Spleen (tissue), 11 donors: Measurements from ENCODE around the gene RHOT2. TPM values are rescaled to one million over a fixed set of nuclear protein-coding genes. Genes with fewer than 3 reads are reported as not detected.

ENCODE experiments used
- DNase-seq: peaks from one replicate; pipeline ENCODE4 v3.0.0-alpha.2; 2020
- H3K27ac ChIP-seq, 8 donors: fragments of 200-600 bp; sonication (generic) in 7 of 8; 1 replicate in 4 of 8; 2 replicates in 4 of 8; pipeline versions ENCODE4 v1.5.0 to v1.8.0; 2016 to 2021; ENCODE audit warnings: inconsistent platforms in 4 of 8, mild to moderate bottlenecking in 4 of 8, moderate library complexity in 1 of 8
- H3K27me3 ChIP-seq, 7 donors: fragments of 200-600 bp; sonication (generic) in 6 of 7; replicated peaks in 1 of 7; 1 replicate in 4 of 7; 2 replicates in 3 of 7; pipeline versions ENCODE4 v1.5.0 to v1.8.0; 2016 to 2021; ENCODE audit warnings: inconsistent platforms in 3 of 7, mild to moderate bottlenecking in 1 of 7
- H3K36me3 ChIP-seq, 6 donors: fragments of 200-600 bp; sonication (generic) in 5 of 6; 1 replicate in 4 of 6; 2 replicates in 2 of 6; pipeline versions ENCODE4 v1.5.0 to v1.8.0; 2016 to 2021; ENCODE audit warnings: inconsistent platforms in 2 of 6
- H3K4me1 ChIP-seq, 6 donors: fragments of 200-600 bp; sonication (generic) in 5 of 6; 1 replicate in 3 of 6; 2 replicates in 3 of 6; pipeline versions ENCODE4 v1.5.0 to v1.8.0; 2016 to 2021; ENCODE audit warnings: inconsistent platforms in 3 of 6
- H3K4me3 ChIP-seq, 8 donors: fragments of 200-600 bp; sonication (generic) in 7 of 8; 1 replicate in 4 of 8; 2 replicates in 4 of 8; pipeline versions ENCODE4 v1.5.0 to v1.8.0; 2016 to 2021; ENCODE audit warnings: inconsistent platforms in 4 of 8, mild to moderate bottlenecking in 4 of 8, moderate library complexity in 2 of 8
- H3K9me3 ChIP-seq, 8 donors: fragments of 200-600 bp; sonication (generic) in 7 of 8; 1 replicate in 4 of 8; 2 replicates in 4 of 8; pipeline versions ENCODE4 v1.5.0 to v1.8.0; 2016 to 2021; ENCODE audit warnings: inconsistent platforms in 4 of 8
- POLR2A ChIP-seq, 3 donors: fragments of 450-650 bp; IDR thresholded peaks; one replicate each; pipeline ENCODE4 v1.5.1; 2017; ENCODE audit warnings: antibody characterized with exemption in 3 of 3, mild to moderate bottlenecking in 1 of 3
- POLR2AphosphoS5 ChIP-seq, 3 donors: sonication (generic); formaldehyde crosslinking; IDR thresholded peaks; one replicate each; pipeline ENCODE4 v1.5.1; 2017; ENCODE audit warnings: antibody characterized with exemption in 3 of 3
- whole genome bisulfite sequencing, 5 donors: extraction: QIAGEN DNeasy Blood & Tissue Kit in 3 of 5; methylation state at CpG; one replicate each; pipeline versions ENCODE4 v1.1.5 to v1.1.7; 2013 to 2018; 5-methylcytosine and 5-hydroxymethylcytosine counted together
- intact Hi-C: fragments of 100-400 bp; cut with DNase I; formaldehyde crosslinking; loops from one replicate; pipeline ENCODE4 v1.15.0; 2023; ENCODE audit warnings: low total_unique reads
- polyA plus RNA-seq, 3 donors: library from polyadenylated mRNA; stranded (reverse); fragments of 200-250 nt; gene quantifications; one replicate each; pipeline ENCODE4 v1.2.1, GENCODE V29; 2013
- total RNA-seq, 7 donors: library from RNA; depleted of rRNA in 3 of 7; stranded (reverse); fragments of >200 nt in 3 of 7; fragmentation: NEBNext Ultra II Directional in 4 of 7; extraction: Animal tissue kit (Norgen Biotek cat#: 25700) in 4 of 7; gene quantifications; one replicate each; pipeline versions ENCODE4 v1.1.0 to v1.2.1, GENCODE V29; 2016 to 2021
- TF ChIP-seq, protein P1 (sequence below), 11 experiments: fragments of 200-600 bp in 7 of 11; fragments of 450-650 bp in 4 of 11; sonication (generic) in 4 of 11; IDR thresholded peaks in 8 of 11; conservative IDR thresholded peaks in 3 of 11; 1 replicate in 7 of 11; 2 replicates in 4 of 11; pipeline versions ENCODE4 v1.4.0 to v1.8.0; 2016 to 2021; ENCODE audit warnings: antibody characterized with exemption in 11 of 11, inconsistent platforms in 4 of 11, mild to moderate bottlenecking in 1 of 11
- donor health status: healthy with polysubstance abuse.
- donor health status: DM: no; HTN: no; CAD: no; lungs with moderate emphysema.
- donor health status: DM: no; HTN: no; CAD: no.
- donor health status: Bipolar disorder and iron deficiency.
- donor health status: healthy.
- donor health status: DM: no; HTN: no; CAD: no.
- donor health status: DM: yes; HTN: yes; CAD: no.

Gene RHOT2
- total and polyA plus RNA-seq, 10 donors, result 71.3 to 309 (median 137) TPM

DNA sequence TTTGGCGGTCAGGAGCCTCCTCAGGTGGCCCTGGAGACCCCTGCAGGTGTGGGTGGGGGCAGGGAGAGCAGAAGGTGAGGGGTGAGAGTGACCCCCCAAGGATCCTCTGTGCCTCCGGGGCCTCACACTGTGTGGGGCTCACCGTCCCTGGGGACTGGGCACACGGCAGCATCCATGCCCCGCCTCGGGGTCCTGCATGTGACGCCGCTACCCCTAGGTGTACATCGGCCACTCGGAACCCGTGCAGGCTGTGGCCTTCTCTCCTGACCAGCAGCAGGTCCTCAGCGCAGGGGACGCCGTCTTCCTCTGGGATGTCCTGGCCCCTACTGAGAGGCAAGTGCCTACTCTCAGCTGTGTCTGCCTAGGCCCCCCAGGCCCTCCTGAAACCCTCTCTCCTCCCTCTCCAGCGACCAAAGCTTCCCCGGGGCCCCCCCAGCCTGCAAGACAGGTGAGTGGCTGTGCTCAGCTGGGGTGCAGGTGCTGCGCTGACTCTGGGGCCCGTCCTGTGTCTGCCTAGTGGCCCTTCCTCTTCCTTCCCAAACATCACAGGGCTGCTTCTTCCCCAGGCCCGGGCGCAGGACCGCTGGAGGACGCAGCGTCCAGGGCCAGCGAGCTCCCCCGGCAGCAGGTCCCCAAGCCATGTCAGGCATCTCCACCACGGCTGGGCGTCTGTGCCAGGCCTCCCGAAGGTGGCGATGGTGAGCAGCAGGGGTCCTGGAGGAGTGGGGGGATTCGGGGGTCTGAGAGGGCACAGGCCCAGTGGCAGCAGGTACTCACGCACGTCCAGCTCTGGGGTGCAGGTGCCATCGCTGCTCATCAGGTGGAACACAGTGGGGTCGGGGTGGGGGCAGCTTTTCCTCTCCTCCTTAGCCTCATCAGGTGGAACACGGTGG, 9.0 kb upstream of the RHOT2 start:
- 88 to 95% (median 92%) methylated on average over 21 to 35 of the region's 35 CpGs for whole genome bisulfite sequencing, 5 donors
- Histone ChIP-seq H3K9me3 (no peaks in the 10 kb centered on the region), H3K27me3 (no peaks in the 10 kb centered on the region), H3K4me3 (no peak overlapping the region), H3K27ac (no peak overlapping the region), H3K36me3 (peaks cover 0 to 40% (median 0%) of the 10 kb centered on the region in 6 donors), H3K4me1 (peaks cover 9 to 22% (median 16%) of the 10 kb centered on the region in 6 donors)
- intact Hi-C loops, result no loop called here
- DNase-seq, result no peak
- TF ChIP-seq POLR2A (IDR thresholded peaks at IDR 0.05) (no peak), POLR2AphosphoS5 (IDR thresholded peaks at IDR 0.05) (no peak)
- TF ChIP-seq, protein P1, sequence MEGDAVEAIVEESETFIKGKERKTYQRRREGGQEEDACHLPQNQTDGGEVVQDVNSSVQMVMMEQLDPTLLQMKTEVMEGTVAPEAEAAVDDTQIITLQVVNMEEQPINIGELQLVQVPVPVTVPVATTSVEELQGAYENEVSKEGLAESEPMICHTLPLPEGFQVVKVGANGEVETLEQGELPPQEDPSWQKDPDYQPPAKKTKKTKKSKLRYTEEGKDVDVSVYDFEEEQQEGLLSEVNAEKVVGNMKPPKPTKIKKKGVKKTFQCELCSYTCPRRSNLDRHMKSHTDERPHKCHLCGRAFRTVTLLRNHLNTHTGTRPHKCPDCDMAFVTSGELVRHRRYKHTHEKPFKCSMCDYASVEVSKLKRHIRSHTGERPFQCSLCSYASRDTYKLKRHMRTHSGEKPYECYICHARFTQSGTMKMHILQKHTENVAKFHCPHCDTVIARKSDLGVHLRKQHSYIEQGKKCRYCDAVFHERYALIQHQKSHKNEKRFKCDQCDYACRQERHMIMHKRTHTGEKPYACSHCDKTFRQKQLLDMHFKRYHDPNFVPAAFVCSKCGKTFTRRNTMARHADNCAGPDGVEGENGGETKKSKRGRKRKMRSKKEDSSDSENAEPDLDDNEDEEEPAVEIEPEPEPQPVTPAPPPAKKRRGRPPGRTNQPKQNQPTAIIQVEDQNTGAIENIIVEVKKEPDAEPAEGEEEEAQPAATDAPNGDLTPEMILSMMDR (IDR thresholded peaks at IDR 0.05 in 8 of 11, conservative IDR thresholded peaks at IDR 0.05 in 3 of 11), result no peak

DNA sequence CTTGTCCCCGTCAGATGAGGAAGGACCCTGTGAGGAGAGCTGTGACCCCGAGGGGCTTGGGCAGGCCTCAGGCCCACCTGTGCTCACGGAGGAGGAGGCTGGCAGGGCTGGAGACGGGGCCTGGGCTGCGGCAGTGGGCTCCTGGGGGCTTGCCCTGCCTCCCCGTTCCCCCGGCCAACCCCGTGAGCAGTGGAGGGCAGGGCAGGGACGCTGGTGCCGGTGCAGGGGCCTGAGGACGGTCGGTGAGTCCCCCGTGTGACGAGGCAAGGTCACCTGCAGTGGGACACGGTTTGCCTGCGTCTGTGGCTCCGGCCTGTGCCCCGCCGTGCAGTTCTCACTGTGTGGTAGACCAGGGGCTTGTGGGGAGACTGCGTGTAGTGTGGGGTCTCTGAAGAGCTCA, 8.3 kb upstream of the RHOT2 start:
- Histone ChIP-seq H3K27me3 (no peaks in the 10 kb centered on the region), H3K9me3 (no peaks in the 10 kb centered on the region), H3K27ac (peak overlapping the region in 2 of 8 donors; percentile 78 to 84), H3K4me1 (peaks cover 9 to 22% (median 16%) of the 10 kb centered on the region in 6 donors), H3K36me3 (peaks cover 0 to 39% (median 0%) of the 10 kb centered on the region in 6 donors), H3K4me3 (no peak overlapping the region)
- 87 to 93% (median 91%) methylated on average over 16 to 20 of the region's 20 CpGs for WGBS, 5 donors
- TF ChIP-seq, protein P1 (IDR thresholded peaks at IDR 0.05 in 8 of 11, conservative IDR thresholded peaks at IDR 0.05 in 3 of 11), result no peak
- TF ChIP-seq POLR2A (IDR thresholded peaks at IDR 0.05) (no peak), POLR2AphosphoS5 (IDR thresholded peaks at IDR 0.05) (no peak)
- DNase-seq, result no peak
- intact Hi-C loops, result no loop called here

DNA sequence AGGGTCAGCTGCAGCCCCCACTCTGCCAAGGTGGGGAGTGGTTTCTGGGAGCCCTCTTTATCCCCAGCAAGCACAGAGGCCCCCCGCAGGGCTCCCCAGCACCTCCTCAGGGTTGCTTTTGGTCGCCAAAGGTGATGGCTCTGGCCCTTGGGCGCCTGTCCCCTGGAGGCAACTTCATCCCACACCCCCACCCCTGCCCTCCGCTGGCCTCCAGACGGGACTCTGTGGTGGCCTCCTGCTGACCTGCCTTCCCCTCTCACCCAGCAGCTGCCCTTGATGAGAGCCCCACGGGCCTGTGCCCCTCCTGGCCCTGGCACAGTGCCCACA, 7.8 kb upstream of the RHOT2 start:
- no peaks in the 10 kb centered on the region for H3K9me3 ChIP-seq
- no peaks in the 10 kb centered on the region for H3K27me3 ChIP-seq
- H3K36me3 ChIP-seq, result peaks cover 0 to 36% (median 0%) of the 10 kb centered on the region in 6 donors
- 52 to 77% (median 58%) methylated on average over 5 to 6 of the region's 6 CpGs for WGBS, 5 donors
- peak overlapping the region in 4 of 8 donors; percentile 26 to 61 (median 34) for H3K4me3 ChIP-seq
- no peak for DNase-seq
- TF ChIP-seq POLR2A (IDR thresholded peaks at IDR 0.05) (no peak), POLR2AphosphoS5 (IDR thresholded peaks at IDR 0.05) (no peak)
- TF ChIP-seq, protein P1 (IDR thresholded peaks at IDR 0.05 in 8 of 11, conservative IDR thresholded peaks at IDR 0.05 in 3 of 11), result no peak
- intact Hi-C loops, result no loop called here
- peak overlapping the region in 6 of 8 donors; percentile 73 to 84 (median 78) for H3K27ac ChIP-seq
- peaks cover 9 to 22% (median 16%) of the 10 kb centered on the region in 6 donors for H3K4me1 ChIP-seq
